Measurements from ENCODE around the gene RFX3.

RFX3 gene

GRCh38 chr9:3386753-3387152 lies 139.0 kb downstream of the RFX3 start:
- no peak overlapping the region for H3K4me3 ChIP-seq (ENCODE audit: low read depth, low read length)

DNA sequence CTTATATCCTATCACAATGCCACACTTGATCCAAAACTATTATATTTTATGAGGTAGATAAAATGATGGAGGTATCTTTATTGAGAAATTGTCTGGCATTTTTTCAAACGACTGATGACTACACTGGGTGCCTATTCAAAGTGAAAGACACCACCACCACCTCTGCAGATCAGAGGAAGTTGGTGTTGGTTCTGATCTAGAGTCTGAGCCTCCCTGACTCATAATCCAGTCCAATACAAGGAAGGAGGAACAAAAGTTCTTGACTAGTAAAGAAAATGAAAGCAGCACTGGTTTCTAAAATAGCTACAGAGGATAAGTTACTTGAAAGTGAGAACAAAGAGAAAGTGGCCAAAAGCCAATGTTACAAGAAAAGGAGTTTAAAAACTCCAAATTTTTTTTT lies 139.9 kb downstream of the RFX3 start:
- no peaks in the 10 kb centered on the region for H3K36me3 ChIP-seq

More at GRCh38 chr9:3386753-3387152, 139.0 kb downstream of the RFX3 start:
- TF ChIP-seq CTCF (IDR thresholded peaks at IDR 0.05; ENCODE audit: low read depth, low read length), result no peak
- Histone ChIP-seq H3K27me3 (no peaks in the 10 kb centered on the region), H3K36me3 (no peaks in the 10 kb centered on the region; the same call in 1 of the 2 replicates), H3K4me1 (no peaks in the 10 kb centered on the region), H3K9me3 (no peaks in the 10 kb centered on the region)
- no peak for DNase-seq

GRCh38 chr9:3371842-3372241 lies 154.0 kb downstream of the RFX3 start:
- H3K4me1 ChIP-seq, result peaks cover 2% of the 10 kb centered on the region; the same call in 1 of the 2 replicates
- no peaks in the 10 kb centered on the region for H3K27me3 ChIP-seq
- no peak overlapping the region for H3K4me3 ChIP-seq (ENCODE audit: low read depth, low read length)
- no peak for TF ChIP-seq CTCF (IDR thresholded peaks at IDR 0.05; ENCODE audit: low read depth, low read length)
- DNase-seq, result no peak
- H3K36me3 ChIP-seq, result no peaks in the 10 kb centered on the region
- no peaks in the 10 kb centered on the region for H3K9me3 ChIP-seq

More for the DNA sequence above, 139.9 kb downstream of the RFX3 start:
- no peak for DNase-seq
- H3K9me3 ChIP-seq, result no peaks in the 10 kb centered on the region
- TF ChIP-seq CTCF (IDR thresholded peaks at IDR 0.05; ENCODE audit: low read depth, low read length), result no peak
- no peaks in the 10 kb centered on the region for H3K27me3 ChIP-seq
- H3K4me1 ChIP-seq, result no peaks in the 10 kb centered on the region
- no peak overlapping the region for H3K4me3 ChIP-seq (ENCODE audit: low read depth, low read length)

GRCh38 chr9:3370715-3371114 lies 155.1 kb downstream of the RFX3 start:
- Histone ChIP-seq H3K9me3 (no peaks in the 10 kb centered on the region), H3K4me3 (ENCODE audit: low read depth, low read length) (no peak overlapping the region), H3K4me1 (peaks cover 2% of the 10 kb centered on the region; the same call in 1 of the 2 replicates), H3K36me3 (no peaks in the 10 kb centered on the region), H3K27me3 (no peaks in the 10 kb centered on the region)
- DNase-seq, result no peak
- no peak for TF ChIP-seq CTCF (IDR thresholded peaks at IDR 0.05; ENCODE audit: low read depth, low read length)

DNA sequence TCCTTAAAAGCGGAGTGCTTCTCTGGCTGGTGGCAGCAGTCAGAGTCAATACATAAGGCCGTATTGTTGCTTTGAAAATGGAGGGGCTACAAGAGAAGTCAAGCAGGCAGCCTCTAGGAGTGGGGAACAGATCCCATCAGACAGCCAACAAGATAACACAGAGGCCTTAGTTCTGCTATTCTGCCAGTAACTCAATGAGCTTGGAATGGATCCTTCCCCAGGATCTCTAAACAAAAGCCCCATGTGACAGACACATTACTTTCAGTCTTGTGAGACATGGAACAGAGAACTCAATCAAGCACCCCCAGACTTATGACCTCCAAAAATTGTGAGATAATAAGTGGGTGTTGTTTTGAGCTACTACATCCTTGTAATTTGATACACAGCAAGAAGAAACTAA lies 158.6 kb downstream of the RFX3 start:
- H3K4me3 ChIP-seq (ENCODE audit: low read depth, low read length), result no peak overlapping the region
- DNase-seq, result no peak
- H3K9me3 ChIP-seq, result no peaks in the 10 kb centered on the region
- peaks cover 2% of the 10 kb centered on the region; the same call in 1 of the 2 replicates for H3K4me1 ChIP-seq
- no peaks in the 10 kb centered on the region for H3K36me3 ChIP-seq
- H3K27me3 ChIP-seq, result no peaks in the 10 kb centered on the region
- no peak for TF ChIP-seq CTCF (IDR thresholded peaks at IDR 0.05; ENCODE audit: low read depth, low read length)

- Histone ChIP-seq H3K4me3 (ENCODE audit: low read depth, low read length) (no peak overlapping the region), H3K9me3 (no peaks in the 10 kb centered on the region), H3K27me3 (no peaks in the 10 kb centered on the region), H3K36me3 (no peaks in the 10 kb centered on the region), H3K4me1 (no peaks in the 10 kb centered on the region)
- DNase-seq, result no peak
- no peak for TF ChIP-seq CTCF (IDR thresholded peaks at IDR 0.05; ENCODE audit: low read depth, low read length)
Measured at GRCh38 chr9:3361689-3362392, 164.0 kb downstream of the RFX3 start.

Measured in BE2C (cell line).